NCI-H2107 (cell line): ENCODE results near the gene EFEMP1.
"Not testable (repeated sequence)": the region's sequence is repeated elsewhere in the genome, so short reads cannot be mapped to it uniquely, and the experiment has no call there.

Experiments
- DNase-seq: peaks from one replicate; lab custom pipeline; 2025; lab: John Stamatoyannopoulos, UW

The EFEMP1 gene

DNA sequence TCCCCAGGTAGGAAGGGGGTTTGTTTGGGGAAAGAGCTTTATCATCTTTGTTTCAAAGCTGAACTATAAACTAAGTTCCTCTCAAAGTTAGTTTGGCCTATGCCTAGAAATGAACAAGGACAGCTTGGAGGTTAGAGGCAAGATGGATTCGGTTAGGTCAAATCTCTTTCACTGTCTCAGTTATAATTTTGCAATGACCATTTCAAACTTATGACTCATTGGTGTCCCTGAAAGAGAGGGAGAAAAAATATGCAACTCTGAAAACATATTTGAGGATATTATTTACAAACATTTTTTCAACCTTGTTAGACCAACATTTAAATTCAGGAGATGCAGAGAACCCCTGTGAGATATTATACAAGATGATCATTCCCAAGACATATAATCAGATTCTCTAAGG is 95.7 kb downstream of the EFEMP1 start:
- no peak for DNase-seq

DNA sequence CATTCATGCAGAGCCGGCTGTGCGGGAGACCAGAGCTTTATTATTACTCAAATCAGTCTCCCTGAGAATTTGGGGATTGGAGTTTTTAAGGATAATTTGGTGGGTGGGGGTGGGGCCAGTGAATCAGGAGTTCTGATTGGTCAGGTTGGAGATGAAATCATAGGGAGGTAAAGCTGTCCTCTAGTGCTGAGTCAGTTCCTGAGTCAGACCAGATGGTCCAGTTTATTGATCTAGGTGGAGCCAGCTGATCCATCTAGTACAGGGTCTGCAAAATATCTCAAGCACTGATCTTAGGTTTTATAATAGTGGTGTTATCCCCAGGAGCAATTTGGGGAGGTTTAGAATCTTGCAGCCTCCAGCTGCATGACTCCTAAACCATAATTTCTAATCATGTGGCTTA is 96.2 kb downstream of the EFEMP1 start:
- not testable (repeated sequence) for DNase-seq

DNA sequence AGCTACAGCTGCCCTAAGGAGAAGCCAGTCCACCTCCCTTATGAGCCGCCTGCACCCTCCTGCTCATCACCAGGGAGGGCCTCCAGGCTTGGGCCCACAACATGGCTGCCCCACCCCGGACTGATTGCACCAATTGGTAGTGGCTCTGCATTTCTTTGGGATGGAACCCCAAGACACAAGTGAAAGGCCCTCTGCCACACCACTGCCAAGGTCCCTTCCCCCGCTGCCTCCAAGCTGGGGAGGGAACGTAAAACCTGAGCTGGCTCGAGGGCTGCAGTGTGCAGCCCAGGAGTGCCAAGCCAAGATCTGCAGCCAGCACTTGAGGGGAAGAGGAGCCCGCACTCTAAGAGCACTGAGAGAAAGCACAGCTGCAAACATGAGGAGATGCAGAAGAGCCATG is 97.3 kb downstream of the EFEMP1 start:
- DNase-seq: no peak

DNA sequence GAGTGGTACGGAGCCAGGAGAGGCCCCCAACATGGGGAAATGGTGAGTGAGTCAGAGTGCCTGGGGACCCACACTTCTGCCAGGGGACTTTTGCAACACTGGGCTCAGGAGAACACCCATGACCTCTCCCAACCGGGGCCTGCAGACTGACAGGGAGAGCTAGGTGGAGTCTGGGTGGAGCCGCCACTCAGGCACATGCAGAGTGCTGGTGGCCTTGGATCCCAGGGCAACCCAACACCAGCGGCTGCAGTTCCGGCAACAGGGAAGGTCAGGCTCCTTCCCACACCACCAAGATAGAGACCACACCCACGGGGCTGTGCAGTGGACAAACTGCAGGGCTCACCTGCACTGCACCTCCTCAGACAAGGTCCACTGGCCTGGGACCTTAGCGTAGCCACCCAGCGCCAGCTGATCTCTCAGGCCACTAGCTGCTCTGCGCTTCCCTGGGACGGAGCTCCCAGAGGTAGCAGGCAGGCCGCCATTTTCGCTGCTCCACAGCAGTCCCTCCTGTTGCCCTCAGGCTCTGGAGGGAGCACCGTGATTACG is 99.0 kb downstream of the EFEMP1 start:
- no peak for DNase-seq
